8988T (cell line): ENCODE results near the gene SRSF4.
"Not testable (repeated sequence)": the region's sequence is repeated elsewhere in the genome, so short reads cannot be mapped to it uniquely, and the experiment has no call there.

Experiments
- DNase-seq: peaks from one replicate; pipeline ENCODE4 v3.0.0; 2011

The SRSF4 gene

DNA sequence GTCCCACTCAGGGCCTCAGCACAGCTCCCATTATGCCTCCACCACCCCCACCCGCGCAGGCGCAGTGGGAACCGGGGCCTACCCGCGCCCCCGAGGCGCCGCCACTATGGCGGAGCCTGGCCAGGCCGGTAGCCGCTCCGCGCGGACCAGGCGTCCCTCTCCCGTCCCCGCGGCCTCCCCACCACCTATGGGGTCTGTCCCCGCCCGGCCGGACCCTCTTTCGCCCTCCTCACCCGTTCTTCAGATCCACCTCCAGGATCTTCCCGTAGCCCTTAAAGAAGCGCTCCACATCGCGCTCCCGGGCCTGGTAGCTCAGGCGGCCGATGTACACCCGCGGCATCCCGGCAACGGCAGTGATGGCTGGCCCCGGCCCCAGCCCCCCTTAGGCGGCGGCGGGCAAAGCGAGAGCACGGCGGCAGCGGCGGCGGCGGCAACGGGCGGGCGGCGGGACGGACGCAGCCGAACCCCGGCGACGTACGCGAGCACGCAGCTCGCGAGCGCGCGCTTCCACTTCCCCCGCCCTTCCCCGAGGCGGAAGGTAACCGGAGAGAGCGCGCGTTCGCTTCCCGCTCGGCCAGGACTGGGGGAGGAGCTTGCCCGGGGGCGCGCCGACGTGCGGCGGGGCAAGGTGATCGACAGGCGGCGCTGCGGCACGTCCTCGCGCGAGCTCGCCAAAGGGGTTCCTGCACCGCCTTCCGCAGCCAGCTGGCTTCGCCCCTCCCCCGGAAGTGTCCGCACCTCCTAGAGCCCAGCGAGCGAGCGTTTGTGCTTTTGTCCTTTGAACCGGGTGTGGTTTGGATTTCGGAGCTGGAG is at the start of gene SRSF4:
Gene SRSF4 (minus strand): TSS at position 488 of the 813 bp plus-strand sequence. CDS start 148 bp downstream, at position 340.
- peak; percentile 86 for DNase-seq

DNA sequence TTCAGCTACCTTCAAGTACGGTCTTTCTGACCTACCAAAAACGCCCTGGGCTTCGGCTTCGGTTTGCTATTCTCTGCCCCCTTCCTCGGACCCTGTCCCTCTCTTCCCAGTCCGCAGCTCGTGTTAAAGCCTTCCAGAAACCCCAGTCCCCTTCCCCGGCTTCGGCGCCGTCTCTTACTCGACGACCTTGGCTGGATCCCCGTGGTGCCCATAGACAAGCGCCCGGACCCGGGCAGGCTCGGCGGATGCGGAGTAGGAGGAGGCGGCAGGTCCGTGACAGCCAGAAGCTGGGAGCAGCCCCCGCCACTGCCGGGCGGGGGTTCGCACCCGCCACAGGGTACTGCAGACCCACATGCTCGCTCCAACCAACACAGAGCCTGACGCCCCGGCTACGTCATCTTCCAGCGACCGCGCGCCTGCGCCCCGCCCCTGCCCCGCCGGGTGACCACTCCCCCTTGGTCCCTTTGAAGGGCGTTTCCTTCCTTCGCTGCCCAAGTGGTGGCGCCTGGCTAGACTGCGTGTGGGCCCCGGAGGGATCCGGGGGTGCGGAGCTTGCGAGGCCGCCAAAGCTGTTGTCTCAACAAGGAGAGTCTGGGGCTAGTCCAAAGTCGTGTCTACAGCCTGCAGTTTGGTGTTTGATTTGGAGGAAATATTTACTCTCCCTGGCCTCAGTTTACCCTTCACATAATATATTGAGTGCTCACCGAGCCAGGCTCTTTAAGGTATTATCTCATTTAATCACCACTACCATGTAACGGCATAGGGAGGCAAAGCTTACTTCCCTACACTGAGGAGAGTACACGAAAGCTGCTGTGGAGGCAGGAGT is 49.1 kb upstream of the SRSF4 start, which contains the start of gene MECR:
Gene MECR (minus strand): TSS at position 382 of the 826 bp plus-strand sequence. CDS start 28 bp downstream, at position 354.
- DNase-seq: peak; percentile 85

DNA sequence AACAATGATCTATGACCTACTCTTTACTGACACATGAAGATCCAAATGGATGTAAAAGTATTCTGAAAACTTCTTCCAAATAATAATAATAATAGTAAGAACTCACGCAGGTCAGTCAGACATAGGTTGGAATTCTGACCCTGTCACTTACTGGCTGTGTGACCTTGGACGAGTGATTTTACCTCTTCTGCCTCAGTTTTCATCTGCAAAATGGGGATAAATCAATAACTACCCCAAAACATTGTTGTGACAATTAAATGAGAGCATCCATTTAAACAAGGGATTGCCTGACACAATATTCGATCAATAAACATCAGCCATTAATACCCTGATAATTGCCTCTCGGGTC is 48.5 kb upstream of the SRSF4 start:
- DNase-seq: no peak

DNA sequence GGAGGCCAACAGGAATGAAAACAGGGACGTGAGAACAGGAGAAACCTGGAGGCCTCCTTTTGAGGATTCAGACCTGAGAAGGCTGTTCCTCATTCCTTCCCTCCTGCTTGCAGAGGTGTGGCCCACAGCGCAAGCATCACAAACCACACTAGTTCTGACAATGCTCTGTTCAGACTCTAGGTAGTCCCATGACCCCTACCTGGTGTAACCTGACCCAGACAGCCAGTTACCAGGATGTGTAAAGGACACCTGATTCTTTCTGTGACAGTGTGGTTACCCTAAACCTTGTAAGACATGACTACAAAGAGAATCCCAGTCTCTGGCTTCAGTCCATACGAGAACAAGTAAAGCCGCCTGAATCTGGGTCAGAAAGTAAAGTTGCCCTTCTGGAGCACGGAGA is 45.8 kb upstream of the SRSF4 start:
- no peak for DNase-seq

DNA sequence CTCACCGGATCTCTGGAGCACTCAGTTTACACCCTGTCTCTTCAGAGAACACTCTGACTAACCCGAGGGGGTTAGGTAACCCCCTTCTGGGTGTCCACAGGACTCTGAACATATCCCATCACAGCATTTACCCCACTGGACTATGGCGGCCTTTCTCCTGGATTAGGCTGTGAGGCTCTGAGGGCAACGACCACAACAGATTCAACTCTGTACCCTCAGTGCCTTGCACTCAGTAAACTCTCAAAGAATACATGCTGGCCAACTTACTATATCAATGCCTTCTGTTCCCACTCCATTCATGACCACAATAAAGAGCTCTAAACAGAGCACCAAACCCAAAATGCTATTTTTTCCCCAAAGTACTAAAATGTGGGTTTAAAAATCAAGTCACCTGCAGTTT is 43.7 kb upstream of the SRSF4 start:
- DNase-seq: no peak

DNA sequence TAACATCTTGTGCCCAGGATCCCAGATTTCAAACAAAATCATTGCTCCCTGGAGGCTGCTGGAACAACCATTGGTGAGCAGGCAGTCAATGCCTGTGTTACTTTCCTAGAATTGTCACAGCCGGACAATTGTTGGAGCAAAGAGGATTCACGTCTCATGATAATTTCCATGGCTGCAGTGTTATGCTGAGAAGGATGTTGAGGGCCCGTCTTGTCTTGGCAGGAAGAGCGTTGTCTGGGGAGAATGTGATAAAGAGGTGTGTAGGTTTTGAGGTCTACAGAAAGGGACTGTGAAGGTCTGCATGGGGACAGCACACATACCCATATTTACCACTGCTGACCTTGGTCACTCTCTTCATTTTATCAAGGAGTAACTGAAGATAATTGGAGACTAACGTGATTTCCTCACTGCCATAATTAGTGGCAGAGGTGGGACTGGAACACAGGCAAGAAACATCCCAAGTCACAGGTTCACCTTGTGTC is 42.7 kb upstream of the SRSF4 start:
- no peak for DNase-seq

DNA sequence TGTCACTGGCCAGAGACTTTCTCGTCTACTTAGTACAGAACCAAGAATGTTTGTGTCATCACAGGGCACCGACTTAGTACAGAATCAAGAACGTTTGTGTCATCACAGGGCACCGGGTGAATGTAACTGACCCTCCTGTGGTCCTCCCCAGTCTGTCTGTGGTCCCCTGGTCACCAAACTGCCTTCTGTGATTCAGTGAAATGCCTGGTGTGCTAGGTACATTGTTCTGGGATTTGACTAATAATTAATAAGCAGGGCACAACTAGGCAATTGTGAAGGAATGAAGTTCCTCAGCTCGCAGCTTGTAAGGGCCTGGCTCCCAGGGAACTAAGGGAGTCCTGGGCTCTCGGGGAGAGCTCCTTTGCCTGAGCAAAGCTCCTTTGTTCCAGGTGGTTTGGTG is 41.8 kb upstream of the SRSF4 start:
- no peak for DNase-seq

DNA sequence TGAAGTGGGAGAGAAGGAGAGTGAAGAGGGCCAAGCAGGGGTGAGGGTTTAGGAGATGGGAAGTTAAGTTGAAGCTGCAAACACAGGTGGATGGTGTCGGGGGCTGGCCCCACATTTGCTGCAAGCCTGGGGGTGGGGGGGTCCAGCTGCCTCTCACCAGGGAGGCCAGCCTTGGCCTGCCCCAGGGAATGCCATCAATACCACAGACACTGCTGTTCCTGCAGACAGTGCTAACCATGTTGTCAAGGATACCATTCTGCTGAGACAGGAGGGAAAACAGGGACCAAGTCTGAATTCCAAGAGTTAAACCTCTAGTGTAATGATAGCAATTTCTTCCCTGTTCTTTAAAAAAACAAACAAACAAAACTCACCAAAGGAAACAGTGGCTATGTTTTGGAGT is 41.0 kb upstream of the SRSF4 start:
- no peak for DNase-seq

DNA sequence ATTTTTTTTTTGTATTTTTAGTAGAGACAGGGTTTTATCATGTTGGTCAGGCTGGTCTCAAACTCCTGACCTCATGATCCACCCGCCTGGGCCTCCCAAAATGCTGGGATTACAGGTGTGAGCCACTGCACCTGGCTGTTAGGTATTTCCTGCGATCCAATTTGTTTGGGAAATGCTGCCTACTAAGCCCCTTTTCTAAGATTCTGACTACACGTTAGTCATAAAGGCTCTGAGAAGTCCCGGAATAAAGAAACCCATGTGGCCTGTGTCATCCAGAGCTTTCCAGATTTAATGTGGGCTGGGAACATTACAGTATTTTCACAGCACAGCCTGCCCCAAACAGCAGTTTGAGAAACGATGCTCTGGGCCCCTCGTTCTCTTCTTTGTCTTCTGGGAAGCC is 40.6 kb upstream of the SRSF4 start:
- DNase-seq: not testable (repeated sequence)

DNA sequence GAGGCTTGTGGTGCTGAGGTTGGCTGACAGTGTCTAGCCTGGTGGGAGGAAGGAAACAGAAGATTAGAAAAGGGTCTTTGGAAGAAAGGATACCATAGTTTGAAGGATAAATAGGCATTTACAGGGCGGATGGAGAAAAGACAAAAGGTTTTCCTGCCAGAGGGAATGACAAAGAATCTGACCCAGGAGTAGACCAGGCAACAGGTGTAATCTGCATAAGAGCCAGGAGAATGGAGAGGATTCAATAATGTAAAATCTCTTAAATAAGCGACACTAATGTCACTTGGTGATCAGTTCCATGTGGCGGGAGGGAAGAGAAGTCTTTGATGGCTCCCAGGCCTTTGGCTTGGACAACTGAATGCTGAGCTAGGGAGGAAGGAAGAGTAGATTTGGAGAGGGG is 39.6 kb upstream of the SRSF4 start:
- DNase-seq: no peak

DNA sequence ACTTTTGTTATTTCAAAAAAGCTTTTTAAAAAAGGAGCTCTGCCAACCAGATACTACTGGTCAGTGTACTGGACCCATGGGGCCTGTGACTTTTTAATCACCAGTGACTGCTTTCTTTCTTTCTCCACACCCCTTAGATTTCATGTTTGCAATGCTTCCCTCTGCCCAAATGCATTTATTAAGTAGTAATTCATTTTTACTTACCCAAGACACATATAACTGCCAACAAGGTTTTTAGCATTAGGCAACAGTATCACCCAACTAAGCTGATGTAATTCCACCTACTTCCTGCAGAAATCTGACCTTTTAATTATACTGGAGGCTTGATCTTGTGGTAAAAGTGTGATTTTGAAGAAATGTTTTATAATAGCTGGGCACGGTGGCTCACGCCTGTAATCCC is 36.5 kb upstream of the SRSF4 start:
- DNase-seq: no peak

DNA sequence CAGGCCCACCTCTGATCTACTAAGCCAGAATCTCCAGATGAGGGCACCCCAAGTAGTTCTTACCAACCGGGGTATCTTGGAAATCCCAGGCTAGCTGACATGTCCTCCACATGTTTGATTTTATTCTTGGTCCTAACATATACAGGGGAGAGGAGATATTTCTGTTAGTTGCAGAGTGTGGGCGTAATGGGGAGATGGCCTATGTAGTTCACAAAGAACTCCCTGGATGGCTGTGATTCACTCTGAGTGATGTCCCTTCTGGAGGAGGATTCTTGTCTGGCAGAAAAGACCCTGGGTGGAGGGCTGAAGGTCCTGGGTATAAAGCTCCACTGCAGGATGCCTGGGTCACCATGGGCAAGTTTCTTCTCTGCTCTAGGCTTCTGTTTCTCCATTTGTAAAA is 35.9 kb upstream of the SRSF4 start:
- DNase-seq: no peak

DNA sequence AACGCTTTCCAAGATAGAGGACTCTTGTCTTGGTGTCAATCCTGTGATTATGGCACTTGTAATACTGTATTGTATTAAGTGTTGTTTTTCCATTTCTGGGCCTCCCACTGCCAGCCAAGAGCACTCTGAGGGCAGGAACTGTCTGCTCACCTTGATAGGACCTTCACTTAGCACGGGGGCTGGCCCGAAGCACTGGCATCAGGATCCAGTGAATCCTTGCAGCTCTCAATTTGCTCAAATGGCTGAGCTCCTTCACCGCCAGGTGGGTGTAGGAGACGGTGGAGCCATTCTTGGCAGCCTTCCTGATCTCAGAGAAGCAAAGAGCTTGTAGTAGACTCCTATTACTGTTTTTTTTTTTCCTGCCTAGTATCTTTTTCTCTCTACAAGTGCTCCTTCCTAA is 31.4 kb upstream of the SRSF4 start:
- no peak for DNase-seq

DNA sequence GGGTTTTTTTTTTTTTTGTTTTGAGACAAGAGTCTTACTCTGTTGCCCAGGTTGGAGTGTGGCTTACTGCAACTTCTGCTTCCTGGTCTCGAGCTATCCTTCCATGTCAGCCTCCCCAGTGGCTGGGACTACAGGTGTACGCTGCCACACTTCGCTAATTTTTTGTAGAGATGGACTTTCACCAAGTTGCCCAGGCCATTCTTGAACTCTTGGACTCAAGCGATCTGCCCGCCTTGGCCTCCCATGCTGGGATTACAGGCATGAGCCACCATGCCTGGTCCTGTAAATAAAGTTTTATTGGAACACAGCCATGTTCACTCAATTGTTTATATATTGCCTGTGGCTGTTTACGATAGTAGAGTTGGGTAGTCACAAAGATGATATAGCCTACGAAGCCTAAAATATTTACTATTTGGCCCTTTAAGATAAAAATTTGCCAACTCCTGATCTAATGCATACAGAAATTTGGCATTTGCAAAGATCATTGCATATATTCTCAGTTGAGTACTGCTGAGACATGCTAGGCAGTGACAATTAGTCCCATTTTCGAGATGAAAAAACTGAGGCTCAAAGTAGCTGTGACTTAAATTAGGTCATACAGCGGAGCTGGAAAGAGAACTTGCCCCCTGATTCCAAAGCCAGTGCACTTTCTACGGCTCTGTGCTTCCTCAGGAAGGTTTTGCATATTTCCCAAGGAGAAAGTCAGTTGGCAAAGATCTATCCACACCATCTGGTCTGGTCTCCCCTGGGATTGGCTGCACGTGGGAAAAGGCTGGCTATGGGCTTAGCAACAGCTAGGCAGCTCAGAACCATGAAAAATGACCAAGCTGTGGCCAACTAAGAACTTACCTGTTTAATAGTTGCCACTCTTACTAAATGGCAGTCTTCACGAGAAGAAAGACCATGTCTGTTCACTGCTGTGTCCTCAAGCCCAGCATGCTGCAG is 29.7 kb upstream of the SRSF4 start:
- DNase-seq: no peak

DNA sequence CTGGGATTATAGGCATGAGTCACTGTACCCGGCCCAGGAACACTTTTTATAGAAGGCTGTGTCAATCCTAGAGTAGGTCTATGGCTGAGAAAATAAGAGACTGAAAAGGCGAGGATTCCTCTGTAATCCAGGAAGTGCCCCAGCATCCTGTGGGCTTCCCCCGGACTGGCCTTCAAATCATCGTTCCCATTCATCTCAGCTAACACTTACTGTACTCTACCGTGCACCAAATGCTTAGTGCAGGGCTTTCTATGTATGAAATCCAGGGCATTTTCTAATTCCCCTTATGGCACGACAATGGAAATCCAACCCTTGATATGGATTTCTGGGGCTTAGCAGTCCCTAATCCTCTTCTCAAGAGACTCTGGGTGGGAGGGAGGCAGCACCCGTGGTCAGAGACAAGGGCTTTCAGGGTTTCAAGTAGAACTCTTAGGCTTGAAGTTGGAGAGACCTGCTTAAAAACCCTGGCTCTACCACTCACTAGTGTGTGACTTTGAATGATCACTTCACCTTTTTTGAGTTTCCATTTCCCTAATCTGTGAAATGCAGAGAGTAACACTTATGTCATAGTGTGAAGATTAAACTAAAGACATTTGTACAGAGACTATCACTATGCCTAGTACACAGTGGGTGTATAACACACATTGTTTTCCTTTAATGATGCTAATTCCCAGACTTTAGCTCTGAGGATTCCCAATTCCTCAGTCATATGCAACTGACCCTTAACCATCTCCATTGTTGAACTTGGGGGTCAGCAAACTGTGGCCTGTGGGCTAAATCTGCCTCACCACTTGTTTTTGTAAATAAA is 28.8 kb upstream of the SRSF4 start:
- DNase-seq: no peak

DNA sequence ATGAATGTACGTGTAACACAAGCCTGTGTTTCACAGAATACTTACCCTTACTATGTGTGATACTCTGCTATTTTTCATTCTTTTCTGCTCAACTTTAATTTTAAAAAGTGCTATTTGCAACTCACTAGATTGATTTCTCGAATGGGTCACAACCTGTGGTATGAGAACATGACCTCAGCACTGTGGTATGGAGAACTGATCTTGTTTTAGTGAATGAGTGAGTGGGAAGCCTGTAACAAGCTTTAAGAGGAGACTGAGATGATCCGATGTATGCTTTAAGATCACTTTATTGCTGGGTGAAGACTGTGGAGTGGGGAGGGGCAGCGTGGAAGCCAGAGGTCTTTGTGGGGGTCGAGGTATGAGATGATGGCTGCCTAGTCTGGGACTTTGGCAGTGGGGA is 27.5 kb upstream of the SRSF4 start:
- no peak for DNase-seq

DNA sequence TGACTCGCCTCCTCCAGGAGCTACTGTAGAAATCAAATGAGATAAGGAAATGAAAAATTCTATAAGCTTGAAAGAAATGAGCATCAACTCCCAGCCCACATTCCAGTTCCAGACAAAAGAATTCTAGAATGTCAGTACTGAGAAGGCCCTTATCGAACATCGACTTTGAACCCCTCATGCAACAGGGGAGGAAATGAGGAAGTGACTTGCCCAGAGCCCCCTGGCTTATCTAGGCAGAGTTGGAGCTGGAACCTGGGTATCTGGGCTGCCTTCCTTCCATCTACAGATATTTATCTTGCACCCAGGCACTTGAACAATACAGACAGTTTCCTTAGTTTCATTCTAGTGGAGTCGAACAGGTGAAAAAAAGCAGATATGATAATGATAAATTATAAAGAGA is 26.7 kb upstream of the SRSF4 start:
- no peak for DNase-seq

DNA sequence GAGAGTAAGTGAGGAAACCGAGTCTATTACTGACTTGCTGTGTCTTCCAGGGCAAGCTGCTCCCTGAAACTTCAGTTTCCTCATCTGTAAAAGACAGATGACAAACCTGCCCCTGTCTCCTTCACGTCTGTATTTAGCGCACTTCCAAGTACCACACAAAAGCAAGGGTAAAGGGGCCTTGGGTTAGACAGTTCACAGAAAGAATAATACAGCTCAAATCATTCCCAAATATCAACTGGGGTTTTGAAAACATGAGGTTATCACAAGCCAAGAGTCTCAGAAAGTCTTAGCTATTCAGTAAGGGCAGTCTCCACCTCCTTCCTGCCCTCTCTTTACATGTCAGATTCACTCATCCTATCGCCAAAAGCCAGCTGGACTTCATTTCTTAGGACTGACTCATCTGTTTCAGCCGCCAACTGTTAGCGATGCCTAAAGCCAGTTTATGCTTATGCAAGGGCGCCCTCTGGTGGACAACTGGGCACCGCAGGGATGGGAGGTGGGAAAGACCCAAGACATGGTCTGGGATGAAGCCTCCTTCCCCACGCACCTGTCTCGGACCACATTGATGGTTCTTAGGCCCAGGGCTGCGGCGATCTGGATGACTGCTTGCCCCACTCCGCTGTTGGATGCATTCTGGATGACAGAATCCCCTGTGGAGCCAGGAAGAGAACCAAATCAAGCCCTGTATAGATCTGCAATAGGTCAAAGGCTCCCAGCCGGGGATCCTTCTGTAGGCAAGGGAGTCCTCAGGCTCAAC is 21.1 kb upstream of the SRSF4 start:
- peak; percentile 57 for DNase-seq

DNA sequence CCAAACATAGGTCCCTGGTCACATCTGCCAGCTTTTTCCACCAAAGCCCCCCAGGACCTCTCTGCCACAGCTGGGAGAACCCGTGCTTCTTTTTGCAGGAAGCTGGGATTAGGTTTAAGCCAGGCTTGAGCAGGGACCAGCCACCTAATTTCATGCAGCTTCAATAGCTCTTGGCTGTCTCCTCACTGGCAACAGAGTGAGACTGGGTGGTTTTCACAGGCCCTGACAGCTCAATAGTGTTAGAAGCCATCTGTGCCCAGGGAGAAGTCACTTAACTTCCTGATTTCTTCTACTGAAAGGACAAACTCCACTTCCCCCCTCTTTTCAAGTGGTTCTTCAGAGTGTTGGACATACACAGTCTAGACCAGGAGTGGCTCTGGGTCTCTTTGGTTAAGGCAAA is 20.4 kb upstream of the SRSF4 start:
- DNase-seq: no peak

DNA sequence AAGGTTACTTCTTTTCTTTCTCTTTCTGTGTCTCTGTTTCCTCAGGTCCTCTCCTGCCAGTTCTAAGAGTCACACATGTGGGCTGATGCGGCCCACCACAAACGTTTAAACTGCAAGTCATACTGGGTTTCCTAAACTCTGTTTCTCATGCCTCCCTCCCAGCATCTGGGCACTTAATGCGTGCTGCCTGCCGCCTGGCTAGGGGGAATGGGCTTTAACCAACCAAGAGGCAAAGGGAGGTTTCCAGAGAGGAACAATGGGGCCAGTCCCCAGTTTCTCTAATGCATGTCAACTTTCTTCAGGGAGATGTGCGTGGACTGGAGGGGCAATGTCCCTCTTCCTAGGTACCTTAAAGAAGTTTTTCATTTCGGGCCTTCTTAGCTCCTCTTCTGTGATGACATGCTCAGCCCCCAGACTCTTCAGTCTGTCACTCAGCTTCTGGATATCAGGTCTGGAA is 19.9 kb upstream of the SRSF4 start:
- no peak for DNase-seq
